Endothelial cell of umbilical vein (primary cell): ENCODE measurements around the gene HECTD3. TPM values are rescaled to one million over a fixed set of nuclear protein-coding genes. Genes with fewer than 3 reads are reported as not detected.

Experiments
- BruUV-seq: library from RNA; stranded (reverse); fragments of 400-500 nt; replicated peaks from 2 replicates; lab custom pipeline; 2021; lab: Mats Ljungman, UMichigan
- CTCF ChIA-PET: fragments of 300-600, 350-600 bp; sonication (Branson Sonifier 250); formaldehyde crosslinking; loops from one replicate; lab custom pipeline; 2021; ENCODE audit warnings: antibody characterized with exemption, inconsistent platforms; lab: Charles Lee
- POLR2A ChIA-PET: fragments of 300-600, 350-600 bp; sonication (Branson Sonifier 250); formaldehyde crosslinking; loops from one replicate; lab custom pipeline; 2021; ENCODE audit warnings: antibody characterized with exemption, inconsistent platforms; lab: Charles Lee
- DNase-seq: peaks from one replicate; pipeline ENCODE4 v3.0.0-alpha.2; 2011; ENCODE audit warnings: low read depth, low spot score
- FAIRE-seq: peaks from 2 replicates; lab custom pipeline; 2011; peaks lifted over from hg19 to GRCh38; lab: Jason Lieb, UNC
- H2AFZ ChIP-seq: 2 replicates; pipeline ENCODE4 v1.6.0; 2012; ENCODE audit warnings: low read depth, low read length, control low read depth, inconsistent platforms
- H3K27ac ChIP-seq: 2 replicates; pipeline ENCODE4 v1.5.1; 2011; ENCODE audit warnings: low read depth, mild to moderate bottlenecking, control low read depth, low read length, moderate library complexity; ENCODE audit not compliant: insufficient read depth
- H3K27me3 ChIP-seq, 2 experiments: 2 replicates each; pipeline versions ENCODE4 v1.6.0 to v1.6.1; 2011; ENCODE audit warnings: low read length in 2 of 2, mixed read lengths in 1 of 2; ENCODE audit not compliant: control insufficient read depth in 2 of 2, insufficient read depth in 2 of 2
- H3K36me3 ChIP-seq, 2 experiments: 2 replicates in 1 of 2; 3 replicates in 1 of 2; pipeline ENCODE4 v1.5.1; 2011; ENCODE audit warnings: low read length in 2 of 2, mild to moderate bottlenecking in 1 of 2, moderate library complexity in 1 of 2; ENCODE audit not compliant: control insufficient read depth in 2 of 2, insufficient read depth in 2 of 2; ENCODE audit errors: extremely low read depth in 1 of 2
- H3K4me1 ChIP-seq: 3 replicates; pipeline ENCODE4 v1.5.1; 2011; ENCODE audit warnings: mild to moderate bottlenecking, low read length; ENCODE audit not compliant: control insufficient read depth, insufficient read depth; ENCODE audit errors: extremely low read depth
- H3K4me2 ChIP-seq: 2 replicates; pipeline ENCODE4 v1.6.1; 2011; ENCODE audit warnings: low read length, control low read depth, mixed read lengths; ENCODE audit not compliant: insufficient read depth
- H3K4me3 ChIP-seq, 3 experiments: fragments of 200-600 bp in 1 of 3; sonication (generic), shearing (Covaris generic) in 1 of 3; replicated peaks in 1 of 3; 2 replicates each; pipeline ENCODE4 v1.5.1; 2011 to 2016; ENCODE audit warnings: control low read depth in 3 of 3, low read length in 3 of 3, mild to moderate bottlenecking in 2 of 3, inconsistent platforms in 1 of 3, low read depth in 1 of 3, moderate library complexity in 1 of 3; ENCODE audit not compliant: insufficient read depth in 1 of 3
- H3K79me2 ChIP-seq: 2 replicates; pipeline ENCODE4 v1.6.0; 2012; ENCODE audit warnings: low read length, inconsistent platforms; ENCODE audit not compliant: control insufficient read depth, insufficient read depth
- H3K9ac ChIP-seq: replicated peaks from 2 replicates; pipeline ENCODE3; 2011; ENCODE audit warnings: low read length, control low read depth; ENCODE audit not compliant: insufficient read depth; ENCODE audit errors: extremely low read depth
- H3K9me1 ChIP-seq: replicated peaks from 3 replicates; pipeline ENCODE4 v1.6.0; 2011; ENCODE audit warnings: mild to moderate bottlenecking, low read length; ENCODE audit not compliant: control insufficient read depth, insufficient read depth; ENCODE audit errors: extremely low read depth
- H3K9me3 ChIP-seq: replicated peaks from 2 replicates; pipeline ENCODE4 v1.5.1; 2012; ENCODE audit warnings: low read length, inconsistent platforms; ENCODE audit not compliant: control insufficient read depth, insufficient read depth
- H4K20me1 ChIP-seq: replicated peaks from 2 replicates; pipeline ENCODE3; 2011; ENCODE audit warnings: mild to moderate bottlenecking, low read length; ENCODE audit not compliant: control insufficient read depth, insufficient read depth; ENCODE audit errors: extremely low read depth
- EZH2 ChIP-seq: IDR thresholded peaks from 2 replicates; pipeline ENCODE4 v1.6.1; 2012; ENCODE audit warnings: borderline replicate concordance, low read depth, mild to moderate bottlenecking, moderate library complexity, low read length, inconsistent platforms; ENCODE audit not compliant: severe bottlenecking
- FOS ChIP-seq: IDR thresholded peaks from 2 replicates; pipeline ENCODE4 v1.6.1; 2011; ENCODE audit warnings: mild to moderate bottlenecking, low read length, moderate library complexity, borderline replicate concordance; ENCODE audit not compliant: insufficient read depth
- GATA2 ChIP-seq: IDR thresholded peaks from 2 replicates; pipeline ENCODE4 v1.7.0; 2011; ENCODE audit warnings: low read depth, mild to moderate bottlenecking, moderate library complexity, mixed read lengths, low read length; ENCODE audit not compliant: insufficient read length, insufficient read depth
- JUN ChIP-seq: IDR thresholded peaks from 2 replicates; pipeline ENCODE4 v1.6.1; 2011; ENCODE audit warnings: borderline replicate concordance, low read depth; ENCODE audit not compliant: insufficient read length, insufficient read depth
- MYC ChIP-seq: IDR thresholded peaks from one replicate; pipeline ENCODE4 v1.6.1; 2011; ENCODE audit warnings: mild to moderate bottlenecking, low read depth, low read length
- POLR2A ChIP-seq: IDR thresholded peaks from 2 replicates; pipeline ENCODE4 v1.6.1; 2012; ENCODE audit warnings: low read depth, mild to moderate bottlenecking, control low read depth, low read length
- POLR2AphosphoS5 ChIP-seq: IDR thresholded peaks from 2 replicates; pipeline ENCODE4 v1.6.1; 2012; ENCODE audit warnings: low read depth, mild to moderate bottlenecking, control low read depth, low read length, moderate library complexity; ENCODE audit not compliant: insufficient read depth
- dilution Hi-C: fragments of 300-500 bp; cut with MboI; formaldehyde crosslinking; loops from one replicate; pipeline ENCODE4 v1.15.0; 2019; ENCODE audit warnings: low sequenced_read_pairs; ENCODE audit not compliant: extremely low pct_ligation_motif_present
- intact Hi-C: fragments of 100-400 bp; cut with micrococcal nuclease; formaldehyde crosslinking; loops from one replicate; pipeline ENCODE4 v1.10.0; 2022
- polyA plus RNA-seq, 4 experiments: library from polyadenylated mRNA; depleted of rRNA in 3 of 4; stranded (reverse) in 3 of 4; unstranded in 1 of 4; fragments of >200 nt; gene quantifications; 2 replicates each; pipeline versions ENCODE4 v1.2.1 to v1.2.3, GENCODE V29; 2011 to 2012; ENCODE audit warnings: missing spikeins in 1 of 4
- total RNA-seq: library from RNA; stranded (reverse); gene quantifications from 2 replicates; pipeline ENCODE4 v1.2.3, GENCODE V29; 2021
- TF ChIP-seq, protein P1 (sequence below): IDR thresholded peaks from 2 replicates; pipeline ENCODE4 v1.6.1; 2011; ENCODE audit not compliant: insufficient read depth, insufficient read length
- TF ChIP-seq, protein P2 (sequence below), 2 donors: IDR thresholded peaks; 1 replicate in 1 of 2; 2 replicates in 1 of 2; pipeline ENCODE4 v1.5.1; 2011; ENCODE audit warnings: low read length in 2 of 2, mild to moderate bottlenecking in 2 of 2, moderate library complexity in 2 of 2, control low read depth in 1 of 2, inconsistent platforms in 1 of 2, low read depth in 1 of 2; ENCODE audit not compliant: insufficient read depth in 1 of 2; ENCODE audit errors: extremely low read depth in 1 of 2

The HECTD3 gene
- total and polyA plus RNA-seq, 2 donors (not counting 3 experiments of a cell fraction or from before 2014, with no cell fraction given): 80.0 to 114 TPM

DNA sequence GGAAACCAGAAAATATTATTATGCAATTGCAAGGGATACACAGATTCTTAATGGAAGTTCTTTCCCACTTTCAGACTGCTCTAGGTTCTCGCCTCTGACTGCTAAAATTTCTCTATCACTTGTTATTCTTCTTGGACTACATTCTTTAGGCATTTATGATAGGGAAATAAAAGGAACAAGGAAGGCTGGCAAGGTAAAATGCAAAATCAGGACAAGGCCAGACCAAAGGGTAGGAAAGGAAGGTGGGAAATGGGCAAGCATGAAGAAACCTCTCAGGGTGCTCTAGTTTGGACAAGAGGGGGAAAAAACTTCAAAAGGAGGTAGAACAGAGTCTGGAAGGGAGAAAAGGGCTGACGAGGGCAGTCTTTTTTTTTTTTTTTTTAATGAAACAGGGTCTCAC, 27.1 kb upstream of the HECTD3 start:
- BruUV-seq: no TSS peak
- dilution Hi-C loops: no loop called here
- FAIRE-seq: no peak

More for the DNA sequence above, 27.1 kb upstream of the HECTD3 start:
- Histone ChIP-seq H3K4me2 (no peak overlapping the region), H3K9me3 (no peaks in the 10 kb centered on the region), H4K20me1 (no peaks in the 10 kb centered on the region), H3K4me3 (no peak overlapping the region), H2AFZ (no peak overlapping the region), H3K4me1 (no peaks in the 10 kb centered on the region), H3K79me2 (no peaks in the 10 kb centered on the region), H3K36me3 (peaks cover 0 to 2% of the 10 kb centered on the region in 2 experiments), H3K27ac (no peak overlapping the region), H3K27me3 (no peaks in the 10 kb centered on the region), H3K9ac (no peak overlapping the region), H3K9me1 (no peaks in the 10 kb centered on the region)
- DNase-seq: no peak
- TF ChIP-seq EZH2 (no peak), JUN (no peak), POLR2AphosphoS5 (no peak), POLR2A (no peak), FOS (no peak), MYC (no peak), GATA2 (no peak)
- TF ChIP-seq, protein P1, sequence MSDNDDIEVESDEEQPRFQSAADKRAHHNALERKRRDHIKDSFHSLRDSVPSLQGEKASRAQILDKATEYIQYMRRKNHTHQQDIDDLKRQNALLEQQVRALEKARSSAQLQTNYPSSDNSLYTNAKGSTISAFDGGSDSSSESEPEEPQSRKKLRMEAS: no peak
- TF ChIP-seq, protein P2, sequence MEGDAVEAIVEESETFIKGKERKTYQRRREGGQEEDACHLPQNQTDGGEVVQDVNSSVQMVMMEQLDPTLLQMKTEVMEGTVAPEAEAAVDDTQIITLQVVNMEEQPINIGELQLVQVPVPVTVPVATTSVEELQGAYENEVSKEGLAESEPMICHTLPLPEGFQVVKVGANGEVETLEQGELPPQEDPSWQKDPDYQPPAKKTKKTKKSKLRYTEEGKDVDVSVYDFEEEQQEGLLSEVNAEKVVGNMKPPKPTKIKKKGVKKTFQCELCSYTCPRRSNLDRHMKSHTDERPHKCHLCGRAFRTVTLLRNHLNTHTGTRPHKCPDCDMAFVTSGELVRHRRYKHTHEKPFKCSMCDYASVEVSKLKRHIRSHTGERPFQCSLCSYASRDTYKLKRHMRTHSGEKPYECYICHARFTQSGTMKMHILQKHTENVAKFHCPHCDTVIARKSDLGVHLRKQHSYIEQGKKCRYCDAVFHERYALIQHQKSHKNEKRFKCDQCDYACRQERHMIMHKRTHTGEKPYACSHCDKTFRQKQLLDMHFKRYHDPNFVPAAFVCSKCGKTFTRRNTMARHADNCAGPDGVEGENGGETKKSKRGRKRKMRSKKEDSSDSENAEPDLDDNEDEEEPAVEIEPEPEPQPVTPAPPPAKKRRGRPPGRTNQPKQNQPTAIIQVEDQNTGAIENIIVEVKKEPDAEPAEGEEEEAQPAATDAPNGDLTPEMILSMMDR (IDR thresholded peaks at IDR 0.05; ENCODE audit: extremely low read depth in 1 of 2, insufficient read depth in 1 of 2, low read depth in 1 of 2, low read length in 2 of 2): no peak
- intact Hi-C loops: no loop called here
- CTCF ChIA-PET: no interaction called here
- POLR2A ChIA-PET: no interaction called here
